ENCODE data around the gene MBD3L2B. TPM values are rescaled to one million over a fixed set of nuclear protein-coding genes. Genes with fewer than 3 reads are reported as not detected.

MBD3L2B gene
- total and polyA plus RNA-seq, 7 donors, result not detected

GRCh38 chr19:7000816-7001215 is 20.4 kb downstream of the MBD3L2B start:
- intact Hi-C loops (cut with DNase I), result no loop called here
- H3K27ac ChIP-seq, result no peak overlapping the region
- H3K4me1 ChIP-seq, result no peaks in the 10 kb centered on the region
- ATAC-seq (no peak), DNase-seq (no peak)
- no peaks in the 10 kb centered on the region for H3K9me3 ChIP-seq
- no peak for TF ChIP-seq CTCF (IDR thresholded peaks at IDR 0.05)
- H3K36me3 ChIP-seq (ENCODE audit: insufficient read depth in 1 of 2, low read depth in 1 of 2), result no peaks in the 10 kb centered on the region
- H3K27me3 ChIP-seq (ENCODE audit: insufficient read depth in 3 of 3, low read length in 2 of 3), result no peaks in the 10 kb centered on the region
- 57 to 63% (median 60%) methylated on average over 1 of the region's 1 CpG for WGBS, 3 donors
- H3K4me3 ChIP-seq, result no peak overlapping the region

GRCh38 chr19:7000333-7000732 is 20.9 kb downstream of the MBD3L2B start:
- WGBS, 3 donors, result 43 to 54% (median 50%) methylated on average over 3 of the region's 3 CpGs
- Histone ChIP-seq H3K4me1 (no peaks in the 10 kb centered on the region), H3K27me3 (ENCODE audit: insufficient read depth in 3 of 3, low read length in 2 of 3) (no peaks in the 10 kb centered on the region), H3K27ac (no peak overlapping the region), H3K9me3 (no peaks in the 10 kb centered on the region), H3K4me3 (no peak overlapping the region), H3K36me3 (ENCODE audit: insufficient read depth in 1 of 2, low read depth in 1 of 2) (no peaks in the 10 kb centered on the region)
- TF ChIP-seq CTCF (IDR thresholded peaks at IDR 0.05), result no peak
- ATAC-seq, result no peak
- intact Hi-C loops (cut with DNase I), result no loop called here
- no peak for DNase-seq

GRCh38 chr19:6999933-7000332 is 21.3 kb downstream of the MBD3L2B start:
- no peaks in the 10 kb centered on the region for H3K36me3 ChIP-seq (ENCODE audit: insufficient read depth in 1 of 2, low read depth in 1 of 2)
- intact Hi-C loops (cut with DNase I), result no loop called here

GRCh38 chr19:6997679-6998445 is 23.4 kb downstream of the MBD3L2B start:
- TF ChIP-seq CTCF (IDR thresholded peaks at IDR 0.05), result no peak
- 80 to 86% (median 85%) methylated on average over 14 to 15 of the region's 15 CpGs for WGBS, 3 donors
- H3K4me3 ChIP-seq, result no peak overlapping the region

More at GRCh38 chr19:6999933-7000332, 21.3 kb downstream of the MBD3L2B start:
- TF ChIP-seq CTCF (IDR thresholded peaks at IDR 0.05), result no peak
- H3K27me3 ChIP-seq (ENCODE audit: insufficient read depth in 3 of 3, low read length in 2 of 3), result no peaks in the 10 kb centered on the region
- no peaks in the 10 kb centered on the region for H3K4me1 ChIP-seq
- H3K9me3 ChIP-seq, result no peaks in the 10 kb centered on the region
- WGBS, 3 donors, result 62 to 72% (median 70%) methylated on average over 7 of the region's 7 CpGs
- ATAC-seq, result no peak
- no peak overlapping the region for H3K27ac ChIP-seq
- H3K4me3 ChIP-seq, result no peak overlapping the region
- DNase-seq, result no peak

GRCh38 chr19:6996810-6997209 is 24.4 kb downstream of the MBD3L2B start:
- ATAC-seq (no peak), DNase-seq (no peak)
- Histone ChIP-seq H3K9me3 (no peaks in the 10 kb centered on the region), H3K27me3 (ENCODE audit: insufficient read depth in 3 of 3, low read length in 2 of 3) (no peaks in the 10 kb centered on the region), H3K4me3 (no peak overlapping the region), H3K36me3 (ENCODE audit: insufficient read depth in 1 of 2, low read depth in 1 of 2) (no peaks in the 10 kb centered on the region), H3K27ac (no peak overlapping the region), H3K4me1 (no peaks in the 10 kb centered on the region)
- 57 to 69% (median 63%) methylated on average over 4 of the region's 4 CpGs for WGBS, 3 donors
- intact Hi-C loops (cut with DNase I), result no loop called here
- TF ChIP-seq CTCF (IDR thresholded peaks at IDR 0.05), result no peak

More at GRCh38 chr19:6997679-6998445, 23.4 kb downstream of the MBD3L2B start:
- DNase-seq (no peak), ATAC-seq (no peak)
- Histone ChIP-seq H3K27me3 (ENCODE audit: insufficient read depth in 3 of 3, low read length in 2 of 3) (no peaks in the 10 kb centered on the region), H3K36me3 (ENCODE audit: insufficient read depth in 1 of 2, low read depth in 1 of 2) (no peaks in the 10 kb centered on the region), H3K4me1 (no peaks in the 10 kb centered on the region), H3K27ac (no peak overlapping the region), H3K9me3 (no peaks in the 10 kb centered on the region)
- intact Hi-C loops (cut with DNase I), result no loop called here
